Stomach (tissue), 9 donors: Measurements from ENCODE around the gene PPRC1. TPM values are rescaled to one million over a fixed set of nuclear protein-coding genes. Genes with fewer than 3 reads are reported as not detected.

Experiments used
- DNase-seq, 2 donors: peaks; one replicate each; pipeline versions ENCODE4 v3.0.0 to v3.0.0-alpha.2; 2013 to 2019
- H3K27ac ChIP-seq, 5 donors: fragments of 200-600 bp in 4 of 5; sonication (generic) in 4 of 5; one replicate each; pipeline ENCODE4 v1.5.1; 2013 to 2019; ENCODE audit warnings: mild to moderate bottlenecking in 1 of 5, moderate library complexity in 1 of 5
- H3K27me3 ChIP-seq, 3 donors: fragments of 200-600 bp; sonication (generic); one replicate each; pipeline ENCODE4 v1.5.1; 2017 to 2019; ENCODE audit warnings: mixed run types in 1 of 3
- H3K36me3 ChIP-seq, 4 donors: fragments of 200-600 bp; sonication (generic); 1 replicate in 3 of 4; 2 replicates in 1 of 4; pipeline ENCODE4 v1.5.1; 2016 to 2019
- H3K4me1 ChIP-seq, 4 donors: fragments of 200-600 bp; sonication (generic); one replicate each; pipeline ENCODE4 v1.5.1; 2016 to 2019
- H3K4me3 ChIP-seq, 4 donors: fragments of 200-600 bp; sonication (generic) in 3 of 4; one replicate each; pipeline ENCODE4 v1.5.1; 2016 to 2019; ENCODE audit warnings: mild to moderate bottlenecking in 1 of 4
- H3K9me3 ChIP-seq, 4 donors: fragments of 200-600 bp; sonication (generic); one replicate each; pipeline ENCODE4 v1.5.1; 2016 to 2019
- CTCF ChIP-seq, 7 experiments: fragments of 450-650 bp in 4 of 7; fragments of 200-600 bp in 3 of 7; sonication (generic) in 3 of 7; IDR thresholded peaks; one replicate each; pipeline ENCODE4 v1.5.1; 2016 to 2019; ENCODE audit warnings: antibody characterized with exemption in 7 of 7, control low read depth in 2 of 7, mild to moderate bottlenecking in 1 of 7
- EP300 ChIP-seq: sonication (generic); formaldehyde crosslinking; IDR thresholded peaks from one replicate; pipeline ENCODE4 v1.6.1; 2017; ENCODE audit warnings: antibody characterized with exemption
- POLR2A ChIP-seq, 4 donors: fragments of 450-650 bp; IDR thresholded peaks; one replicate each; pipeline ENCODE4 v1.6.1; 2016; ENCODE audit warnings: antibody characterized with exemption in 4 of 4, control low read depth in 2 of 4, mild to moderate bottlenecking in 1 of 4, moderate library complexity in 1 of 4
- POLR2AphosphoS5 ChIP-seq, 3 donors: sonication (generic); formaldehyde crosslinking; IDR thresholded peaks; one replicate each; pipeline ENCODE4 v1.6.1; 2016; ENCODE audit warnings: antibody characterized with exemption in 3 of 3
- WGBS, 5 donors: extraction: QIAGEN DNeasy Blood & Tissue Kit in 3 of 5; methylation state at CpG; one replicate each; pipeline versions ENCODE4 v1.1.5 to v1.1.7; 2013 to 2018; 5-methylcytosine and 5-hydroxymethylcytosine counted together
- intact Hi-C: fragments of 100-400 bp; cut with DNase I; formaldehyde crosslinking; loops from one replicate; pipeline ENCODE4 v1.15.1; 2023; ENCODE audit warnings: low total_unique reads
- polyA plus RNA-seq, 3 donors: library from polyadenylated mRNA; stranded (reverse); fragments of 200-250 nt; gene quantifications; one replicate each; pipeline ENCODE4 v1.2.3, GENCODE V29; 2013
- total RNA-seq, 5 donors: library from RNA; depleted of rRNA; stranded (reverse); fragments of >200 nt; gene quantifications; one replicate each; pipeline versions ENCODE4 v1.1.0 to v1.2.3, GENCODE V29; 2014 to 2016
- donor health status: healthy with polysubstance abuse.
- donor health status: Bipolar disorder and iron deficiency.
- donor health status: healthy.

PPRC1 gene
- total and polyA plus RNA-seq, 8 donors = 10.4 to 37.3 (median 14.9) TPM

- TF ChIP-seq EP300 = no peak
- no peak for TF ChIP-seq POLR2AphosphoS5 (IDR thresholded peaks at IDR 0.05)
- no peak for TF ChIP-seq POLR2A (IDR thresholded peaks at IDR 0.05)
- TF ChIP-seq CTCF (IDR thresholded peaks at IDR 0.05) = no peak
- Histone ChIP-seq H3K36me3 (peaks cover 59 to 87% (median 85%) of the 10 kb centered on the region in 4 donors), H3K4me3 (no peak overlapping the region), H3K4me1 (peaks cover 0 to 14% (median 7%) of the 10 kb centered on the region in 4 donors), H3K9me3 (no peaks in the 10 kb centered on the region), H3K27ac (no peak overlapping the region), H3K27me3 (no peaks in the 10 kb centered on the region)
- no peak for DNase-seq
- intact Hi-C loops = no loop called here
- WGBS, 5 donors = 88 to 97% (median 95%) methylated on average over 5 of the region's 5 CpGs
These were observed 8.2 kb downstream of the PPRC1 start for GRCh38 chr10:102140913-102141540.

GRCh38 chr10:102141583-102142107 is 8.8 kb downstream of the PPRC1 start:
- WGBS, 5 donors = 85 to 90% (median 88%) methylated on average over 4 of the region's 4 CpGs
- peaks cover 65 to 93% (median 91%) of the 10 kb centered on the region in 4 donors for H3K36me3 ChIP-seq
- peaks cover 0 to 7% (median 3%) of the 10 kb centered on the region in 4 donors for H3K4me1 ChIP-seq
- no peak overlapping the region for H3K4me3 ChIP-seq
- no peaks in the 10 kb centered on the region for H3K27me3 ChIP-seq
- DNase-seq = no peak
- TF ChIP-seq EP300 (no peak), POLR2AphosphoS5 (IDR thresholded peaks at IDR 0.05) (no peak), CTCF (IDR thresholded peaks at IDR 0.05) (no peak), POLR2A (IDR thresholded peaks at IDR 0.05) (no peak)
- H3K27ac ChIP-seq = no peak overlapping the region
- no peaks in the 10 kb centered on the region for H3K9me3 ChIP-seq
- intact Hi-C loops = no loop called here

- no peak for DNase-seq
- intact Hi-C loops = no loop called here
- Histone ChIP-seq H3K9me3 (no peaks in the 10 kb centered on the region), H3K4me1 (peaks cover 4 to 14% (median 9%) of the 10 kb centered on the region in 4 donors), H3K36me3 (peaks cover 52 to 89% (median 88%) of the 10 kb centered on the region in 4 donors), H3K4me3 (no peak overlapping the region), H3K27ac (no peak overlapping the region), H3K27me3 (no peaks in the 10 kb centered on the region)
- 93 to 97% (median 95%) methylated on average over 10 to 17 of the region's 17 CpGs for WGBS, 5 donors
- no peak for TF ChIP-seq CTCF (IDR thresholded peaks at IDR 0.05)
- TF ChIP-seq POLR2AphosphoS5 (IDR thresholded peaks at IDR 0.05) = no peak
- TF ChIP-seq POLR2A (IDR thresholded peaks at IDR 0.05) = no peak
- TF ChIP-seq EP300 = no peak
These were observed 14.2 kb downstream of the PPRC1 start for GRCh38 chr10:102146971-102147428.

GRCh38 chr10:102147561-102147960 is 14.7 kb downstream of the PPRC1 start:
- DNase-seq = no peak
- intact Hi-C loops = no loop called here
- WGBS, 5 donors = 94 to 100% (median 98%) methylated on average over 1 of the region's 1 CpG
- Histone ChIP-seq H3K9me3 (no peaks in the 10 kb centered on the region), H3K27me3 (no peaks in the 10 kb centered on the region), H3K4me1 (peaks cover 4 to 14% (median 9%) of the 10 kb centered on the region in 4 donors), H3K36me3 (peaks cover 51 to 83% (median 83%) of the 10 kb centered on the region in 4 donors), H3K27ac (no peak overlapping the region), H3K4me3 (no peak overlapping the region)
- TF ChIP-seq CTCF (IDR thresholded peaks at IDR 0.05) (no peak), POLR2AphosphoS5 (IDR thresholded peaks at IDR 0.05) (no peak), EP300 (no peak), POLR2A (IDR thresholded peaks at IDR 0.05) (no peak)
